WTC11 (cell line): ENCODE data around the gene SPTAN1. TPM values are rescaled to one million over a fixed set of nuclear protein-coding genes. Genes with fewer than 3 reads are reported as not detected.

ENCODE experiments used
- ATAC-seq: fragments of 200-7000 bp; cut with Tn5 transposase; 2 replicates; pipeline ENCODE4 v1.10.0; 2021; ENCODE audit warnings: mild to moderate bottlenecking, moderate library complexity
- CTCF ChIA-PET: fragments of 300-600 bp; sonication (Branson Sonifier 250); formaldehyde crosslinking; loops from one replicate; lab custom pipeline; 2021; ENCODE audit warnings: antibody characterized with exemption; lab: Charles Lee
- POLR2A ChIA-PET: fragments of 350-600 bp; sonication (Branson Sonifier 250); formaldehyde crosslinking; loops from one replicate; lab custom pipeline; 2021; ENCODE audit warnings: antibody characterized with exemption; lab: Charles Lee
- DNase-seq: peaks from one replicate; pipeline ENCODE4 v3.0.0; 2021; ENCODE audit warnings: low spot score
- H3K27ac Mint-ChIP-seq: 2 replicates; pipeline ENCODE4 v1.8.0; 2021; ENCODE audit warnings: mixed read lengths
- H3K27me3 Mint-ChIP-seq: 2 replicates; pipeline ENCODE4 v1.8.0; 2021; ENCODE audit warnings: low read depth, mild to moderate bottlenecking, moderate library complexity, mixed read lengths
- H3K36me3 Mint-ChIP-seq: 2 replicates; pipeline ENCODE4 v1.8.0; 2021; ENCODE audit warnings: mixed read lengths
- H3K4me1 Mint-ChIP-seq: 2 replicates; pipeline ENCODE4 v1.8.0; 2022; ENCODE audit warnings: mixed read lengths
- H3K4me3 Mint-ChIP-seq: 2 replicates; pipeline ENCODE4 v1.8.0; 2021; ENCODE audit warnings: mild to moderate bottlenecking, moderate library complexity, mixed read lengths
- H3K9me3 Mint-ChIP-seq: 2 replicates; pipeline ENCODE4 v1.8.0; 2021; ENCODE audit warnings: mixed read lengths
- AR ChIP-seq: fragments of 250-450 bp; sonication (Bioruptor Pico); IDR thresholded peaks from 2 replicates; pipeline ENCODE4 v1.9.0; 2021; ENCODE audit warnings: mild to moderate bottlenecking
- ATF1 ChIP-seq: sonication (generic); formaldehyde crosslinking; IDR thresholded peaks from 2 replicates; pipeline ENCODE4 v1.8.1; 2023; ENCODE audit warnings: mild to moderate bottlenecking, moderate library complexity, missing genetic modification reagents
- FOXJ3 ChIP-seq: sonication (generic); formaldehyde crosslinking; IDR thresholded peaks from 2 replicates; pipeline ENCODE4 v1.9.0; 2021; ENCODE audit warnings: missing genetic modification reagents, mild to moderate bottlenecking, borderline replicate concordance
- IRF1 ChIP-seq: sonication (generic); formaldehyde crosslinking; IDR thresholded peaks from 2 replicates; pipeline ENCODE4 v1.8.0; 2023; ENCODE audit warnings: missing genetic modification reagents
- MYBL2 ChIP-seq: sonication (generic); formaldehyde crosslinking; IDR thresholded peaks from 2 replicates; pipeline ENCODE4 v1.8.1; 2023; ENCODE audit warnings: mild to moderate bottlenecking, moderate library complexity, missing genetic modification reagents
- NFYB ChIP-seq: sonication (generic); formaldehyde crosslinking; conservative IDR thresholded peaks from 2 replicates; pipeline ENCODE4 v1.8.0; 2022; ENCODE audit warnings: low read depth, missing genetic modification reagents
- NR1H2 ChIP-seq: sonication (generic); formaldehyde crosslinking; IDR thresholded peaks from 2 replicates; pipeline ENCODE4 v1.9.0; 2021; ENCODE audit warnings: mild to moderate bottlenecking, moderate library complexity, missing genetic modification reagents
- NR3C1 ChIP-seq: sonication (generic); formaldehyde crosslinking; conservative IDR thresholded peaks from 2 replicates; pipeline ENCODE4 v1.8.1; 2023; ENCODE audit warnings: low read depth, mild to moderate bottlenecking, missing genetic modification reagents
- PRRX2 ChIP-seq: fragments of 250-450 bp; sonication (Bioruptor Pico); IDR thresholded peaks from 2 replicates; pipeline ENCODE4 v1.8.0; 2021; ENCODE audit warnings: mild to moderate bottlenecking
- RELA ChIP-seq: sonication (generic); formaldehyde crosslinking; IDR thresholded peaks from 2 replicates; pipeline ENCODE4 v1.8.1; 2022; ENCODE audit warnings: missing genetic modification reagents, mild to moderate bottlenecking, borderline replicate concordance
- SP1 ChIP-seq: sonication (generic); formaldehyde crosslinking; conservative IDR thresholded peaks from 2 replicates; pipeline ENCODE4 v1.8.1; 2022; ENCODE audit warnings: missing genetic modification reagents
- ZNF138 ChIP-seq: sonication (generic); formaldehyde crosslinking; conservative IDR thresholded peaks from 2 replicates; pipeline ENCODE4 v1.8.1; 2022; ENCODE audit warnings: mild to moderate bottlenecking, moderate library complexity, missing genetic modification reagents
- ZNF219 ChIP-seq: sonication (generic); formaldehyde crosslinking; IDR thresholded peaks from 2 replicates; pipeline ENCODE4 v1.8.0; 2023; ENCODE audit warnings: missing genetic modification reagents, mild to moderate bottlenecking, borderline replicate concordance
- ZNF396 ChIP-seq: fragments of 250-450 bp; sonication (Bioruptor Pico); IDR thresholded peaks from 2 replicates; pipeline ENCODE4 v1.8.0; 2021; ENCODE audit warnings: mild to moderate bottlenecking, moderate library complexity, borderline replicate concordance
- ZNF532 ChIP-seq: fragments of 250-450 bp; sonication (Bioruptor Pico); IDR thresholded peaks from 2 replicates; pipeline ENCODE4 v1.9.0; 2021; ENCODE audit warnings: mild to moderate bottlenecking, borderline replicate concordance
- total RNA-seq: library from RNA; stranded (reverse); gene quantifications from 3 replicates; pipeline ENCODE4 v1.2.3, GENCODE V29; 2021
- TF ChIP-seq, protein P1 (sequence below): fragments of 250-450 bp; sonication (Bioruptor Pico); IDR thresholded peaks from 2 replicates; pipeline ENCODE4 v2.1.2; 2022; ENCODE audit warnings: mild to moderate bottlenecking, moderate library complexity
- TF ChIP-seq, protein P2 (sequence below): sonication (generic); formaldehyde crosslinking; IDR thresholded peaks from 2 replicates; pipeline ENCODE4 v1.8.1; 2023; ENCODE audit warnings: mild to moderate bottlenecking, missing genetic modification reagents
- TF ChIP-seq, protein P3 (sequence below): fragments of 250-450 bp; sonication (Bioruptor Pico); IDR thresholded peaks from 2 replicates; pipeline ENCODE4 v1.9.0; 2021; ENCODE audit warnings: mild to moderate bottlenecking
- TF ChIP-seq, protein P4 (sequence below): sonication (generic); formaldehyde crosslinking; conservative IDR thresholded peaks from 2 replicates; pipeline ENCODE4 v1.8.1; 2022; ENCODE audit warnings: mild to moderate bottlenecking, missing genetic modification reagents
- TF ChIP-seq, protein P5 (sequence below): sonication (generic); formaldehyde crosslinking; IDR thresholded peaks from 2 replicates; pipeline ENCODE4 v1.8.1; 2022; ENCODE audit warnings: mild to moderate bottlenecking, missing genetic modification reagents, moderate library complexity, borderline replicate concordance

The SPTAN1 gene
- total RNA-seq, 1 experiment from 2014 or later, result 255 TPM

GRCh38 chr9:128615571-128615970 is 63.2 kb downstream of the SPTAN1 start:
- Mint-ChIP-seq H3K4me1 (no peaks in the 10 kb centered on the region), H3K4me3 (no peak overlapping the region), H3K27me3 (no peaks in the 10 kb centered on the region), H3K27ac (no peak overlapping the region), H3K36me3 (peaks cover 84% of the 10 kb centered on the region), H3K9me3 (no peaks in the 10 kb centered on the region)
- ChIA-PET CTCF (no interaction called here), POLR2A (interaction anchor here (0.6 kb wide), 1 partner anchor 8 kb away, joined by 6 read pairs; no protein-coding TSS in a partner anchor)
- no peak for TF ChIP-seq PRRX2
- TF ChIP-seq NR3C1 (CRISPR knock-in tag), result no peak
- no peak for TF ChIP-seq FOXJ3
- TF ChIP-seq NFYB, result no peak
- TF ChIP-seq, protein P1, sequence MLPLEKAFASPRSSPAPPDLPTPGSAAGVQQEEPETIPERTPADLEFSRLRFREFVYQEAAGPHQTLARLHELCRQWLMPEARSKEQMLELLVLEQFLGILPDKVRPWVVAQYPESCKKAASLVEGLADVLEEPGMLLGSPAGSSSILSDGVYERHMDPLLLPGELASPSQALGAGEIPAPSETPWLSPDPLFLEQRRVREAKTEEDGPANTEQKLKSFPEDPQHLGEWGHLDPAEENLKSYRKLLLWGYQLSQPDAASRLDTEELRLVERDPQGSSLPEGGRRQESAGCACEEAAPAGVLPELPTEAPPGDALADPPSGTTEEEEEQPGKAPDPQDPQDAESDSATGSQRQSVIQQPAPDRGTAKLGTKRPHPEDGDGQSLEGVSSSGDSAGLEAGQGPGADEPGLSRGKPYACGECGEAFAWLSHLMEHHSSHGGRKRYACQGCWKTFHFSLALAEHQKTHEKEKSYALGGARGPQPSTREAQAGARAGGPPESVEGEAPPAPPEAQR, result no peak
- TF ChIP-seq ZNF532, result no peak
- TF ChIP-seq NR1H2, result no peak
- TF ChIP-seq RELA (CRISPR knock-in tag), result no peak
- no peak for TF ChIP-seq SP1 (CRISPR knock-in tag)
- TF ChIP-seq, protein P2, sequence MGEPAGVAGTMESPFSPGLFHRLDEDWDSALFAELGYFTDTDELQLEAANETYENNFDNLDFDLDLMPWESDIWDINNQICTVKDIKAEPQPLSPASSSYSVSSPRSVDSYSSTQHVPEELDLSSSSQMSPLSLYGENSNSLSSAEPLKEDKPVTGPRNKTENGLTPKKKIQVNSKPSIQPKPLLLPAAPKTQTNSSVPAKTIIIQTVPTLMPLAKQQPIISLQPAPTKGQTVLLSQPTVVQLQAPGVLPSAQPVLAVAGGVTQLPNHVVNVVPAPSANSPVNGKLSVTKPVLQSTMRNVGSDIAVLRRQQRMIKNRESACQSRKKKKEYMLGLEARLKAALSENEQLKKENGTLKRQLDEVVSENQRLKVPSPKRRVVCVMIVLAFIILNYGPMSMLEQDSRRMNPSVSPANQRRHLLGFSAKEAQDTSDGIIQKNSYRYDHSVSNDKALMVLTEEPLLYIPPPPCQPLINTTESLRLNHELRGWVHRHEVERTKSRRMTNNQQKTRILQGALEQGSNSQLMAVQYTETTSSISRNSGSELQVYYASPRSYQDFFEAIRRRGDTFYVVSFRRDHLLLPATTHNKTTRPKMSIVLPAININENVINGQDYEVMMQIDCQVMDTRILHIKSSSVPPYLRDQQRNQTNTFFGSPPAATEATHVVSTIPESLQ (CRISPR knock-in tag), result no peak
- no peak for TF ChIP-seq ZNF396
- TF ChIP-seq, protein P3, sequence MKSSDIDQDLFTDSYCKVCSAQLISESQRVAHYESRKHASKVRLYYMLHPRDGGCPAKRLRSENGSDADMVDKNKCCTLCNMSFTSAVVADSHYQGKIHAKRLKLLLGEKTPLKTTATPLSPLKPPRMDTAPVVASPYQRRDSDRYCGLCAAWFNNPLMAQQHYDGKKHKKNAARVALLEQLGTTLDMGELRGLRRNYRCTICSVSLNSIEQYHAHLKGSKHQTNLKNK (CRISPR knock-in tag), result no peak
- TF ChIP-seq ATF1 (CRISPR knock-in tag), result no peak
- DNase-seq (no peak), ATAC-seq (no peak)

DNA sequence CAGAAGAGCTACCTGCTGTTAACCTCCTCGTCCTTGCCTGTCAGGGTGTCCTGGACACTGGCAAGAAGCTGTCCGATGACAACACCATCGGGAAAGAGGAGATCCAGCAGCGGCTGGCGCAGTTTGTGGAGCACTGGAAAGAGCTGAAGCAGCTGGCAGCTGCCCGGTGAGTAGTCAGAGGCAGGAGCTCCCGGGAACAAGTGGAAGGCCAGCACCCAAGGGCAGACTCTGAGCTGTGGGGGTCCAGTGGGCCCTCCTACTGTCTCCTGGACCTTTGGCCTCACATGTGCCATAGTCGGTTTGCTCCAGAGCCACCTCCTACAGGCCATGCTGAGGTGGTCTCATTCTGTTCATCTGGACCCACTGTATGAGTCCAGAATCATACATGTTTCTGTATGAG is 65.6 kb downstream of the SPTAN1 start:
- H3K27ac Mint-ChIP-seq, result no peak overlapping the region
- H3K9me3 Mint-ChIP-seq, result no peaks in the 10 kb centered on the region
- no peaks in the 10 kb centered on the region for H3K4me1 Mint-ChIP-seq
- no peak for TF ChIP-seq ZNF219
- H3K4me3 Mint-ChIP-seq, result no peak overlapping the region
- CTCF ChIA-PET, result no interaction called here
- no peak for ATAC-seq
- POLR2A ChIA-PET, result no interaction called here
- DNase-seq, result no peak
- H3K36me3 Mint-ChIP-seq, result peaks cover 81% of the 10 kb centered on the region
- H3K27me3 Mint-ChIP-seq, result no peaks in the 10 kb centered on the region

GRCh38 chr9:128619127-128619526 is 66.7 kb downstream of the SPTAN1 start:
- H3K4me1 Mint-ChIP-seq, result no peaks in the 10 kb centered on the region
- POLR2A ChIA-PET, result no interaction called here
- CTCF ChIA-PET, result no interaction called here
- TF ChIP-seq AR (CRISPR knock-in tag), result no peak
- no peak for TF ChIP-seq ZNF138 (CRISPR knock-in tag)
- TF ChIP-seq, protein P4, sequence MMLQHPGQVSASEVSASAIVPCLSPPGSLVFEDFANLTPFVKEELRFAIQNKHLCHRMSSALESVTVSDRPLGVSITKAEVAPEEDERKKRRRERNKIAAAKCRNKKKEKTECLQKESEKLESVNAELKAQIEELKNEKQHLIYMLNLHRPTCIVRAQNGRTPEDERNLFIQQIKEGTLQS (CRISPR knock-in tag), result no peak
- TF ChIP-seq, protein P3 (CRISPR knock-in tag), result no peak
- no peak for TF ChIP-seq MYBL2
- TF ChIP-seq IRF1 (CRISPR knock-in tag), result no peak
- TF ChIP-seq, protein P5, sequence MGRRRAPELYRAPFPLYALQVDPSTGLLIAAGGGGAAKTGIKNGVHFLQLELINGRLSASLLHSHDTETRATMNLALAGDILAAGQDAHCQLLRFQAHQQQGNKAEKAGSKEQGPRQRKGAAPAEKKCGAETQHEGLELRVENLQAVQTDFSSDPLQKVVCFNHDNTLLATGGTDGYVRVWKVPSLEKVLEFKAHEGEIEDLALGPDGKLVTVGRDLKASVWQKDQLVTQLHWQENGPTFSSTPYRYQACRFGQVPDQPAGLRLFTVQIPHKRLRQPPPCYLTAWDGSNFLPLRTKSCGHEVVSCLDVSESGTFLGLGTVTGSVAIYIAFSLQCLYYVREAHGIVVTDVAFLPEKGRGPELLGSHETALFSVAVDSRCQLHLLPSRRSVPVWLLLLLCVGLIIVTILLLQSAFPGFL (CRISPR knock-in tag), result no peak
- no peak for TF ChIP-seq SP1 (CRISPR knock-in tag)

More at GRCh38 chr9:128619127-128619526, 66.7 kb downstream of the SPTAN1 start:
- Mint-ChIP-seq H3K36me3 (peaks cover 72% of the 10 kb centered on the region), H3K4me3 (no peak overlapping the region), H3K27ac (no peak overlapping the region), H3K27me3 (no peaks in the 10 kb centered on the region), H3K9me3 (no peaks in the 10 kb centered on the region)
- ATAC-seq (no peak), DNase-seq (no peak)
